ENCODE measurements around the gene POGLUT2.
A peak's percentile ranks its signal among the peaks of the same experiment; 100 is the strongest.

POGLUT2 gene

DNA sequence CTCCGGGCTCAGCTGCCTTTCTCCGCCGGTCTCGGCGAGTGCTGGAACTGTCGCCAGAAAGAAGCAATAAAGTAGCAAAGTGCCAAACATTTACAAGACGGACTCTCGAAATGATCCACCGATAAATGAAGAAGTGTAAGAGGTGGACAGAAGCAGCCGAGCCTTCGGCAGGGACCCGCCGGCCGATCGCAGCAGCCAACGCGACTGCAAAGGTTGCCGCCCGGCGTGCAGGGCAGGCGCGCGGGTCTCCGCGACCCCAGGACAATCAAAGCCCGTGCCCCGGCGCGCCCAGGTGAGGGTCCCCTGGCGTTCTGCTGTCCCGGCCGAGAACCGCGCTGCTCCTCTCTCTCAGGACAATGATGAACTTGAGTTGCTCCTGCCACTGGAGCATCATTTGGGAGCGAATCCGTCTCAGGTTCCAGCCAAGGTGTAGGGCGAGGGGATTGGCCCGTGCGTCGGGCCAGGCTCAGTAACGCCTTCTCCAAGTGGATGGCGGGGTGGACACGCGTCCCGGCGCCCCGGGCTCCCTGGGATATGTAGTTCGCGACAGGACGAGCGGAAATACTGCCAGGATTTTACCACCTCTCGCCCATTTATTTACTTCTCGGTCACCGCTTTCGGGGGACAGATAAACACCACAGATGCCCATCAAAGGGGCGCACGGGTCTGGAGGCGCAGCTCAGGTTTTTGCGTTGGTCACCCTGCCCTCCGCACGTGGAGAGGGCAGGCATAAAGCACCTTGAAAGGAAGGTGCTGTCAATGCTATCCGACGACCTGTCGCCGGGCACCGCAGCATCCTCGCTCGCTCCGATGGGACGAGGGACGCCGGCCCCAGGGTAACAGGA lies at the start of gene POGLUT2, which contains the start of gene BIVM:
Gene POGLUT2 (minus strand): TSS at position 396 of the 845 bp plus-strand sequence. CDS start 306 bp downstream, at position 90.
Gene BIVM (plus strand): TSS at position 539 of the 845 bp plus-strand sequence. CDS start 8,149 bp downstream, outside the sequence.
- Mint-ChIP-seq H3K4me3 (peak within 1 kb of the TSS; percentile 94), H3K27me3 (no peaks in the 10 kb centered on the region), H3K36me3 (peaks cover 3% of the 10 kb centered on the region), H3K9me3 (ENCODE audit: low read depth) (no peaks in the 10 kb centered on the region), H3K27ac (peak within 1 kb of the TSS; percentile 86), H3K4me1 (ENCODE audit: low read depth) (peaks cover 26% of the 10 kb centered on the region)

- H3K9me3 Mint-ChIP-seq (ENCODE audit: low read depth) = no peaks in the 10 kb centered on the region
- H3K36me3 Mint-ChIP-seq = no peaks in the 10 kb centered on the region
- H3K27ac Mint-ChIP-seq = peak overlapping the region; percentile 99
- peaks cover 49% of the 10 kb centered on the region for H3K4me1 Mint-ChIP-seq (ENCODE audit: low read depth)
- peak overlapping the region; percentile 99 for H3K4me3 Mint-ChIP-seq
- H3K27me3 Mint-ChIP-seq = no peaks in the 10 kb centered on the region
Observed at GRCh38 chr13:102847272-102848234, 48.8 kb upstream of the POGLUT2 start.

DNA sequence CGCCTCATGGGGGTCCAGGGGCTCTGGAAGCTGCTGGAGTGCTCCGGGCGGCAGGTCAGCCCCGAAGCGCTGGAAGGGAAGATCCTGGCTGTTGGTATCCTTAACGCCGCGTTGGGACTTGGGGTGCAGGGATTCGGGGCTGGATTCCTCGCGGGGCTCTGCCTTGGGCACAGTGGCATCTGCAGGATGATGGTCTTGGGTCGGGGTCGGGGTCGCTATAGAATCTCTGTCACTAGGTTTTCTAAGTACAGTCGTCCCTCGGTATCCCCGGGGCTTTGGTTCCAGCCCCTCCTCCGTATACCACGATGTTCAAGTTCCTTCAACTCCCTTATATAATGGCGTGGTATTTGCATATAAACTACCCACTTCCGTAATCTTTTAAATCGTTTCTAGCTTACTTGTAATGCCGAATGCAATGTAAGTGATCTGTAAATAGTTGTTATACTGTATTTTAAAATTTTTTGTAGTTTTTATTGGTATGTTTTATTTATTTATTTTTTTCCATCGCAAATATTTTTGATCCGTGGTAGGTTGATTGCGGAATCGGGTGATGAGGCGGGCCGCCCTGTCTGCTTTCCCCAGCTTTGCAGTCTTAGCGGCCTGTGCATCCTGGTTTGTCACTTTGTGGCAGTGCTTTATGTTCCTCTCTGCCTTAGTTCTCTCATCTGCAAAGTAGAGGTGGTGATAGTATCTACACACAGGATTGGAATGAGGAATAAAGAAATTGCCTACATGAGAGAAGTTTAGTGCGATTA lies 47.7 kb upstream of the POGLUT2 start:
- H3K36me3 Mint-ChIP-seq = no peaks in the 10 kb centered on the region
- H3K27me3 Mint-ChIP-seq = no peaks in the 10 kb centered on the region
- no peaks in the 10 kb centered on the region for H3K9me3 Mint-ChIP-seq (ENCODE audit: low read depth)
- peak overlapping the region; percentile 99 for H3K4me3 Mint-ChIP-seq
- peaks cover 44% of the 10 kb centered on the region for H3K4me1 Mint-ChIP-seq (ENCODE audit: low read depth)
- peak overlapping the region; percentile 99 for H3K27ac Mint-ChIP-seq

GRCh38 chr13:102845630-102846260 lies 47.0 kb upstream of the POGLUT2 start, which contains the start of gene ERCC5:
Gene ERCC5, plus strand, starts transcription at chr13:102846032. Its CDS starts 235 bp downstream, at chr13:102846267.
- H3K36me3 Mint-ChIP-seq = no peaks in the 10 kb centered on the region
- H3K27ac Mint-ChIP-seq = peak within 1 kb of the TSS; percentile 99
- no peaks in the 10 kb centered on the region for H3K27me3 Mint-ChIP-seq
- no peaks in the 10 kb centered on the region for H3K9me3 Mint-ChIP-seq (ENCODE audit: low read depth)
- peaks cover 41% of the 10 kb centered on the region for H3K4me1 Mint-ChIP-seq (ENCODE audit: low read depth)
- peak within 1 kb of the TSS; percentile 99 for H3K4me3 Mint-ChIP-seq

- H3K27me3 Mint-ChIP-seq = no peaks in the 10 kb centered on the region
- peak overlapping the region; percentile 99 for H3K4me3 Mint-ChIP-seq
- no peaks in the 10 kb centered on the region for H3K36me3 Mint-ChIP-seq
- H3K4me1 Mint-ChIP-seq (ENCODE audit: low read depth) = peaks cover 36% of the 10 kb centered on the region
- H3K9me3 Mint-ChIP-seq (ENCODE audit: low read depth) = no peaks in the 10 kb centered on the region
- H3K27ac Mint-ChIP-seq = peak overlapping the region; percentile 99
Observed at GRCh38 chr13:102845289-102845629, 46.5 kb upstream of the POGLUT2 start.

DNA sequence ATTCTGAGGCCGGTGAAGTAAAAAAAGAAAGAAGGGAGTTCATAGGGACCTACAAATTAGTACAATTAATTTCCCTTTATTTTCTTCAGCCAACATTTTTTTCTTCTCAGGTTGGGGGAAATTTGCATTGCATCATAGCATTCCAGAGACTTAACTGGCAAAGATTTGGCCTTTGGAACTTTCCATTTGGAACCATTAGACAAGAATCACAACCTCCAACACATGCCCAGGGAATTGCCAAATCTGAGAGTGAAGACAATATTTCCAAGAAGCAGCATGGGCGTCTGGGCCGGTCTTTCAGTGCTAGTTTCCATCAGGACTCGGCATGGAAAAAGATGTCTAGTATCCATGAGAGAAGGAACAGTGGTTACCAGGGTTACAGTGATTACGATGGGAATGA lies 40.7 kb upstream of the POGLUT2 start:
- Mint-ChIP-seq H3K27me3 (no peaks in the 10 kb centered on the region), H3K9me3 (ENCODE audit: low read depth) (no peaks in the 10 kb centered on the region), H3K27ac (no peak overlapping the region), H3K4me1 (ENCODE audit: low read depth) (no peaks in the 10 kb centered on the region), H3K4me3 (no peak overlapping the region), H3K36me3 (peaks cover 13% of the 10 kb centered on the region)

GRCh38 chr13:102838982-102839381 lies 40.2 kb upstream of the POGLUT2 start:
- Mint-ChIP-seq H3K27me3 (no peaks in the 10 kb centered on the region), H3K27ac (no peak overlapping the region), H3K9me3 (ENCODE audit: low read depth) (no peaks in the 10 kb centered on the region), H3K4me3 (no peak overlapping the region), H3K36me3 (peaks cover 13% of the 10 kb centered on the region), H3K4me1 (ENCODE audit: low read depth) (no peaks in the 10 kb centered on the region)

DNA sequence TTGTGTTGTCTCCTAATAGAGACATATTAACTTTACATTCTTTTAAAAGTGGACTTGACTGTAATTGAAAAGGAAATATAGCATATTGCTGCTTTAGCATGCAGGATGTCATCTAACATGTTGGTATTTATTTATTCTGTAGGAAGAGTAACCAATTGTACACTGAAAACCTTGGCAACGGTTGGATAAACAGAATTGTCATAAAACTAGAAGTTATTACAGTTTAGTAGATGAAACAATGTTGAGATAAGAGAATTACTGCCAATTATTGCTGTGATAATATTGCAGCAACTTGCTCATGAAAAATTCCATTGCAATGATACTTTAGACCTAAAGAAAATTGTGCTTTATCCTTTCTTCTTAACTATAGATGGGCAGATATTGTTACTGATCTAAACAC lies 39.5 kb upstream of the POGLUT2 start:
- H3K4me3 Mint-ChIP-seq = no peak overlapping the region
- H3K27me3 Mint-ChIP-seq = no peaks in the 10 kb centered on the region
- no peaks in the 10 kb centered on the region for H3K9me3 Mint-ChIP-seq (ENCODE audit: low read depth)
- no peaks in the 10 kb centered on the region for H3K4me1 Mint-ChIP-seq (ENCODE audit: low read depth)
- H3K36me3 Mint-ChIP-seq = peaks cover 13% of the 10 kb centered on the region
- no peak overlapping the region for H3K27ac Mint-ChIP-seq

DNA sequence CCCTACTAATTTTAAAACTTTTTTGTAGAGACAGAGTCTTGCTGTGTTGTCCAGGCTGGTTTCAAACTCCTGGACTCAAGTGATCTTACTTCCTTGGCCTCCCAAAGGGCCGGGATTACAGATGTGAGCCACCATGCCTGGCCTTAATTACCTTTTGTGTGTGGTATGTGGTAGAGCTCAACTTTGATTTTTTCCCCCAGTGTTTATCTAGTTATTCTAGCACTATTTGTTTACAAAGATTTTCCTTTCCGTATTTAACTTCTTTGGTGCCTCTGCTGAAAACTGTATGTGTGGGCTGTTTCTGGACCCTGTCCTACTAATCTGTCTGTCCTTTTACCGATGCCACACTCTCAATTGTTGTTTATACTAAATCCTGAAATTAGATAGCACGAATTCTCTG lies 37.7 kb upstream of the POGLUT2 start:
- Mint-ChIP-seq H3K27ac (no peak overlapping the region), H3K9me3 (ENCODE audit: low read depth) (no peaks in the 10 kb centered on the region), H3K27me3 (no peaks in the 10 kb centered on the region), H3K36me3 (peaks cover 15% of the 10 kb centered on the region), H3K4me1 (ENCODE audit: low read depth) (no peaks in the 10 kb centered on the region), H3K4me3 (no peak overlapping the region)

DNA sequence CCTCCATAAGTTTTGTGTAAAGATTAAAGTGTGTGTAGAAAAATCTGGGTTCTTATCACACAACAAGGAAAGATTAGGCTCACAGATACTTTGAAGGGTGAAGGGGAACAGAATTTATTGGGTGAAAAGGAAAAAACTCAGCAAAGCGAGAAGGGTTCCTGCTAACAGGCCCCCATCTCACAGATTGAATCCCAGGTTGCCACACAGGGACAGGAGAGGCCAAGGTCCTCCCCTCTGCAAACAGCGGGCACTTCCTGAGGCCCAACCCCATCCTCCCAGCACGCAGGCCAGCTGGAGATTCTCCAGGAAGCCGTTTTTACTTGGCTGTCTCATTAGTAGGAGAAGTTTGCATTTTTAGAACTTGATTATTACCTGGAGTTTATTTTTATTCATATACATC lies 31.9 kb upstream of the POGLUT2 start:
- H3K4me1 Mint-ChIP-seq (ENCODE audit: low read depth) = no peaks in the 10 kb centered on the region
- H3K27ac Mint-ChIP-seq = no peak overlapping the region
- H3K4me3 Mint-ChIP-seq = no peak overlapping the region
- H3K27me3 Mint-ChIP-seq = no peaks in the 10 kb centered on the region
- no peaks in the 10 kb centered on the region for H3K9me3 Mint-ChIP-seq (ENCODE audit: low read depth)
- H3K36me3 Mint-ChIP-seq = peaks cover 10% of the 10 kb centered on the region

- Mint-ChIP-seq H3K9me3 (ENCODE audit: low read depth) (no peaks in the 10 kb centered on the region), H3K27me3 (no peaks in the 10 kb centered on the region), H3K27ac (no peak overlapping the region), H3K4me3 (no peak overlapping the region), H3K4me1 (ENCODE audit: low read depth) (no peaks in the 10 kb centered on the region), H3K36me3 (peaks cover 26% of the 10 kb centered on the region)
Observed at GRCh38 chr13:102825921-102826706, 27.3 kb upstream of the POGLUT2 start.

GRCh38 chr13:102825400-102825799 lies 26.6 kb upstream of the POGLUT2 start:
- peaks cover 26% of the 10 kb centered on the region for H3K36me3 Mint-ChIP-seq
- H3K27ac Mint-ChIP-seq = no peak overlapping the region
- no peaks in the 10 kb centered on the region for H3K27me3 Mint-ChIP-seq
- H3K9me3 Mint-ChIP-seq (ENCODE audit: low read depth) = no peaks in the 10 kb centered on the region
- no peak overlapping the region for H3K4me3 Mint-ChIP-seq
- no peaks in the 10 kb centered on the region for H3K4me1 Mint-ChIP-seq (ENCODE audit: low read depth)

GRCh38 chr13:102817907-102818306 lies 19.1 kb upstream of the POGLUT2 start:
- Mint-ChIP-seq H3K4me3 (no peak overlapping the region), H3K27ac (no peak overlapping the region), H3K36me3 (peaks cover 27% of the 10 kb centered on the region), H3K4me1 (ENCODE audit: low read depth) (peaks cover 12% of the 10 kb centered on the region), H3K9me3 (ENCODE audit: low read depth) (no peaks in the 10 kb centered on the region), H3K27me3 (no peaks in the 10 kb centered on the region)

Data from activated naive CD8-positive, alpha-beta T cell (primary cell).